ENCODE measurements around the gene GNL2. TPM values are rescaled to one million over a fixed set of nuclear protein-coding genes. Genes with fewer than 3 reads are reported as not detected.

The GNL2 gene
- polyA plus RNA-seq, 1 donor (not counting 4 experiments of a cell fraction or from before 2014, with no cell fraction given): 81.0 TPM

DNA sequence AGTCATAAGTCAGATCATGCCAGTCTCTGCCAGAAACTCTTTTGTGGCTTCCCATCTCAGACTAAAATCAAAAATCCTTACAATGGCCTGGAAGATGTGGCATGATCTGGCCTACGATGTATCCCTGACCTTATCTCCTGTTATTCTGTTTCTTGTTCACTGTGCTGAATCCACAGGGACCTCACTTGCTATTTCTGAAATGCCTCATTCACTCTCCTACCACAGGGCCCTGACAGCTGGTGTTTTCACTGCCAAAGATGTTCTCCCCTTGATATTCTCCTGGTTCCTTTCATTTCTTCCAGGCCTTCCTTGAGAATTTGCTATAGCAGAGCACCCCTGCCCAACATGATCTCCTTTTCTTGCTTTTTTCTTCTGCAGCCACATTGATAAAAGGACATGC lies 37.3 kb downstream of the GNL2 start:
- no peak overlapping the region for H3K9ac ChIP-seq (ENCODE audit: control insufficient read depth, extremely low read depth, insufficient read depth, low read length)
- dilution Hi-C loops (cut with MboI; ENCODE audit: extremely low pct_ligation_motif_present, low sequenced_read_pairs): no loop called here
- FAIRE-seq: no peak

GRCh38 chr1:37557402-37557801 lies 38.3 kb downstream of the GNL2 start:
- TF ChIP-seq EZH2 (IDR thresholded peaks at IDR 0.05; ENCODE audit: low read length) (no peak), CTCF (optimal IDR thresholded peaks at IDR 0.05 in 1 of 3, IDR thresholded peaks at IDR 0.05 in 1 of 3, conservative IDR thresholded peaks at IDR 0.05 in 1 of 3; ENCODE audit: extremely low read depth in 1 of 3, insufficient read depth in 2 of 3, low read length in 3 of 3) (no peak)
- peaks cover 3% of the 10 kb centered on the region for H3K9me1 ChIP-seq (ENCODE audit: control insufficient read depth, extremely low read depth, insufficient read depth, low read length)
- no peaks in the 10 kb centered on the region for H4K20me1 ChIP-seq (ENCODE audit: control insufficient read depth, extremely low read depth, insufficient read depth, low read length)
- DNase-seq (ENCODE audit: low read depth, low spot score): no peak
- peaks cover 17% of the 10 kb centered on the region for H3K79me2 ChIP-seq (ENCODE audit: control insufficient read depth, insufficient read depth, low read length)
- FAIRE-seq: no peak
- dilution Hi-C loops (cut with MboI; ENCODE audit: extremely low pct_ligation_motif_present, low sequenced_read_pairs): no loop called here
- no peak overlapping the region for H3K4me3 ChIP-seq (ENCODE audit: control insufficient read depth in 2 of 3, extremely low read depth in 1 of 3, insufficient read depth in 2 of 3, low read depth in 1 of 3, low read length in 3 of 3)
- H2AFZ ChIP-seq (ENCODE audit: control insufficient read depth, low read length): no peak overlapping the region
- peaks cover 0 to 4% of the 10 kb centered on the region in 2 experiments for H3K36me3 ChIP-seq (ENCODE audit: control insufficient read depth in 2 of 2, extremely low read depth in 1 of 2, insufficient read depth in 2 of 2, low read length in 2 of 2)
- H3K4me1 ChIP-seq (ENCODE audit: control insufficient read depth, extremely low read depth, insufficient read depth, low read length): peaks cover 11% of the 10 kb centered on the region
- H3K4me2 ChIP-seq (ENCODE audit: control insufficient read depth, extremely low read depth, insufficient read depth, low read depth, low read length): no peak overlapping the region
- H3K9me3 ChIP-seq (ENCODE audit: control insufficient read depth, low read depth, low read length): no peaks in the 10 kb centered on the region
- no peak overlapping the region for H3K9ac ChIP-seq (ENCODE audit: control insufficient read depth, extremely low read depth, insufficient read depth, low read length)
- no peaks in the 10 kb centered on the region for H3K27me3 ChIP-seq (ENCODE audit: control insufficient read depth, extremely low read depth, insufficient read depth, low read length)
- H3K27ac ChIP-seq (ENCODE audit: control insufficient read depth, insufficient read depth, low read length): no peak overlapping the region

More for the DNA sequence above, 37.3 kb downstream of the GNL2 start:
- Histone ChIP-seq H3K27me3 (ENCODE audit: control insufficient read depth, extremely low read depth, insufficient read depth, low read length) (no peaks in the 10 kb centered on the region), H3K4me1 (ENCODE audit: control insufficient read depth, extremely low read depth, insufficient read depth, low read length) (peaks cover 3% of the 10 kb centered on the region), H3K36me3 (ENCODE audit: control insufficient read depth in 2 of 2, extremely low read depth in 1 of 2, insufficient read depth in 2 of 2, low read length in 2 of 2) (no peaks in the 10 kb centered on the region), H2AFZ (ENCODE audit: control insufficient read depth, low read length) (no peak overlapping the region), H3K27ac (ENCODE audit: control insufficient read depth, insufficient read depth, low read length) (no peak overlapping the region), H4K20me1 (ENCODE audit: control insufficient read depth, extremely low read depth, insufficient read depth, low read length) (no peaks in the 10 kb centered on the region), H3K9me1 (ENCODE audit: control insufficient read depth, extremely low read depth, insufficient read depth, low read length) (no peaks in the 10 kb centered on the region), H3K4me2 (ENCODE audit: control insufficient read depth, extremely low read depth, insufficient read depth, low read depth, low read length) (no peak overlapping the region), H3K79me2 (ENCODE audit: control insufficient read depth, insufficient read depth, low read length) (peaks cover 7% of the 10 kb centered on the region), H3K4me3 (ENCODE audit: control insufficient read depth in 2 of 3, extremely low read depth in 1 of 3, insufficient read depth in 2 of 3, low read depth in 1 of 3, low read length in 3 of 3) (no peak overlapping the region), H3K9me3 (ENCODE audit: control insufficient read depth, low read depth, low read length) (no peaks in the 10 kb centered on the region)
- no peak for DNase-seq (ENCODE audit: low read depth, low spot score)
- no peak for TF ChIP-seq CTCF (optimal IDR thresholded peaks at IDR 0.05 in 1 of 3, IDR thresholded peaks at IDR 0.05 in 1 of 3, conservative IDR thresholded peaks at IDR 0.05 in 1 of 3; ENCODE audit: extremely low read depth in 1 of 3, insufficient read depth in 2 of 3, low read length in 3 of 3)
- no peak for TF ChIP-seq EZH2 (IDR thresholded peaks at IDR 0.05; ENCODE audit: low read length)
